T1000 (cell line): ENCODE measurements around the gene KCNQ4.

Experiments
- DNase-seq: peaks from one replicate; lab custom pipeline; 2025; ENCODE audit warnings: mixed read lengths; lab: John Stamatoyannopoulos, UW

KCNQ4 gene

DNA sequence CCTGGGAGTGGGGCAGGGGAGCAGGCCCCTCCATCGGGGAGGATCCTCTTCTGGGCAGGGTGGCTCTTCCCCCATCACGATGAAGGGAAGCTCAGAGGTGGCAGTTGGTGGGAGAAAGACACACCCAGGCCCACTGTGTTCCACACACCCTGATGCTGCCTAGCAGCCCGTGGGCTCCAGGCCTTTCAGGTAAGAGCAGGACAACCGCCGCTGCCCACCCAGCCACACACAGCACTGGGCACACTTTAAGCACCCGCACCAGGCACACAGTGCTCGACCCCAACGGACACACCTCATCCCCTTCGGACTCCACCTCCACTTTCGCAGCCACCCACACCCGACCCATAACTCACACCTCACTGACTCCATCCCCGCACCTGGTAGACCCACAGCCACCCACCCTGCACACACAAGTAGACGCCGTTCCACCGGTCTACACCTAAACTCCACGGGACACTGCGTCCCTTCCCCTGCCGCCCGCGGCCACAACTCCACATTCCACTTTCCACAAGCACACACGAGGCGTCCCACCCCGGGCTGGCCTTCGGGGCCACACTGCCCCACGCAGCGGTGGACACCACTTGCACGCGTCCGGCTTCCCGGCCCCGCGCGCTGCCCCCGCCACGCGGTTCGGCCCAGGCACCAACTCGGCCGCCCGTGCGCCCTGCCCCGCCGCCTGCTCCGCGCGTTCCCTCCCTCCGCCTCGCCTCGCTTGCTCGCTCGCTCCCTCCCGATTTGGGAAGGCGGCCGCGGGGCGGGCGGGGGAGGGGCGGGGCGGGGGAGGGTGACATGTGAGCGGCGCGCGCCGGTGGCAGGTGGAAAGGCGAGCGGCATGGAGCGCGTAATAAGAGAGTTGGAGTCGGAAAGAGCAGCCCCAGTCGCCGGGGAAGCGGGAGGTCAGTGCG lies at the start of gene KCNQ4:
TSS of gene KCNQ4 (plus strand) at position 787 of the 905 bp plus-strand sequence. CDS start 307 bp downstream, outside the sequence.
- no peak for DNase-seq

- DNase-seq: no peak
Observed at GRCh38 chr1:40734882-40735628, 48.5 kb upstream of the KCNQ4 start.

- DNase-seq: no peak
Observed at GRCh38 chr1:40736085-40736531, 47.5 kb upstream of the KCNQ4 start.

DNA sequence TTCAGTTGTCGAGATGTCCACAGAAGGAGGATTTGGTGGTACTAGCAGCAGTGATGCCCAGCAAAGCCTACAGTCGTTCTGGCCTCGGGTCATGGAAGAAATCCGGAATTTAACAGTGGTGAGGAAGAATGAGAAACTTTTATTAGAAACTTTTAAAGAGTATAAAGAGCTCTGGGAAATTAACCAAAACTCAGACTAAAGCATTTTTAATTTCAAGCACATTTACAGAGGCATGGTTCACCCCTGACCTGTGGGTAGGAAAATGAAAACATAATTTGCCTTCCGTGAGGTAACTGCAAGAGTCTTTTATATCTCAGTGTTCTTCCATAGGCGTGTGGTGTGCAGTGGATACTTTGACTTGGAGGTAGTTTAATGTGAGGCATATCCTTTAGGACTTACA lies 44.8 kb upstream of the KCNQ4 start:
- no peak for DNase-seq

GRCh38 chr1:40739455-40740008 lies 44.1 kb upstream of the KCNQ4 start:
- DNase-seq: no peak

- DNase-seq: no peak
Observed at GRCh38 chr1:40740039-40740996, 43.3 kb upstream of the KCNQ4 start.

- DNase-seq: no peak
Observed at GRCh38 chr1:40740997-40741736, 42.4 kb upstream of the KCNQ4 start.

DNA sequence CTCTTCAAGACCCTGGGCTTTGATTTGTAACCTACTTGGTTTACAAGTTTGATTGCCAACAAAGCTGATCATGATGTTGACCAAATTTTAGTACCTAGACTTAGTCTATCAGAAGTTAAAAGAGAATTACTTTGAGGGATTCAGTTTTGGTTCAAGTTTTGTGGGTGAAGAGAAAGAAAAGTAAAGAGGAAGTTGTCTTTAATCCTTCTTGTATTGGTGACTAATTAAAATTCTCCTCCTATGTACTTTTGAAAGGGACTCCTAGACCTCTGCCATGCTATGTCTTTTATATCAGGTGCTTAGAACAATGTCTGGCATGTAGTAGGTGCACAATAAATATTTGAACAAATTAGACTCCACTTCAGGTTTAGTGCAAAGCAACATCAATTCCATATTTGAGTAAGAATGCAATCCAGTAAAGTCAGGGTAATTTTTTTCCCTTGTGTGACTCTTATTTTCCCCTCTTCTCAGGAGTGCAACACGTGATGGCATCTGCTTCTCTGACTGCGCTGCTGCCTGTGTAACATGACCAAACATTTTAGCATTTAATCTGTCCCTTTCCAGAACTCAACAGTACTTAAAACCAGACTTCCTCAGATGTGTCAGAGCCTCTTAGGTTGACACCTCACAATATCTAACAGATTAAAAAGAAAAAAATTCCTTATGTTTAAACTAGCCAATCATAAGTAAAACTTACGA lies 41.1 kb upstream of the KCNQ4 start:
- no peak for DNase-seq

DNA sequence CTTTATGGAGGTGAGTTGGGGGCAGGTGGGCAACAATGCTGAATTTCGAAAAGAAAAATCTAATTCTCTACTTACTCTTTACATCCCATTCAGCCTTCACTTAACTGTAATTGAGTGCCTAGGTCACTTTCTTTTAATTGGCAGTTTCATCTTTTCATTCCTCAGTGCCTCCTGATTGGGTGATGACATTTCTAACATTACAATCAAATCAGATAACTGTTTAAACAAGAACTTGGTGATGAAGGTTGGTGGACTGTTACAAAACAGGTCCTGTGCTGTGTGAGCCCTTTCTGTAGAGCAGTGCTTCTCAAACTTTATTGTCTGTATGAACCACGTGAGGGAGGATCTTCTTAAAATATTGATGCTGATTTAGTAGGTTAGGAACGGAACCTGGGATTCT lies 40.1 kb upstream of the KCNQ4 start:
- no peak for DNase-seq

DNA sequence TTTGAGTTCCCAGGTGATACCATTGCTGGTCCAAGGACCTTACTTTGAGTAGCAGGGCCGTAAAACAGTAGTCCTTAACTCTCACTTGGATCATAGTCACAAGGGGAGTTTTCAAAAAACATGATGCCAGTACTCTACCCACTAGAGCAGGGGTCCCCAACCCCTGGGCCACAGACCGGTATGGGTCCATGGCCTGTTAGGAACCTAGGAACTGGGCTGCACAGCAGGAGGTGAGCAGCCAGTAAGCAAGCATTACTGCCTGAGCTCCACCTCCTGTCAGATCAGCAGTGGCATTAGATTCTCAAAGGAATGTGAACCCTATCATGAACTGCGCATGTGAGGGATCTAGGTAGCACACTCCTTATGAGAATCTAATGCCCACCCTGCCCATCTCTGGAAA lies 39.7 kb upstream of the KCNQ4 start:
- no peak for DNase-seq

DNA sequence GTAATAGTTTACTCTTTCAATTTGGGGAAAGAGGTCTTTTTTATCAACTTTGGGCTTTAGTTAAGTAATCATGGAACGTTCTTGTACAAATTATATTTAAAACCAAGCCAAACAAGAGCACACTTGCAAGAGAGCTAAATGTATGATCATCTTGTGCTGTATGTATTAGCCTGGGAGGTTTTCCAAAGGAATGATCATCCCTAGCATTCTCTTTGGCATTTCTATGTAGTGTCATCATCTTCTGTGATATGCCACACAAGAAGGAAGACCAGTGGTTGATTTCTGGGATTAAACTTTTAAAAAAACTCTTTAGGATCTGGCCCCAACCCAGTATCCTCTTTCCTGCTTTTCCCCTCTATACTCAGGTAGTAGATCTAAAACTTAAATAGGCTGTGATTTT lies 38.4 kb upstream of the KCNQ4 start:
- DNase-seq: no peak

DNA sequence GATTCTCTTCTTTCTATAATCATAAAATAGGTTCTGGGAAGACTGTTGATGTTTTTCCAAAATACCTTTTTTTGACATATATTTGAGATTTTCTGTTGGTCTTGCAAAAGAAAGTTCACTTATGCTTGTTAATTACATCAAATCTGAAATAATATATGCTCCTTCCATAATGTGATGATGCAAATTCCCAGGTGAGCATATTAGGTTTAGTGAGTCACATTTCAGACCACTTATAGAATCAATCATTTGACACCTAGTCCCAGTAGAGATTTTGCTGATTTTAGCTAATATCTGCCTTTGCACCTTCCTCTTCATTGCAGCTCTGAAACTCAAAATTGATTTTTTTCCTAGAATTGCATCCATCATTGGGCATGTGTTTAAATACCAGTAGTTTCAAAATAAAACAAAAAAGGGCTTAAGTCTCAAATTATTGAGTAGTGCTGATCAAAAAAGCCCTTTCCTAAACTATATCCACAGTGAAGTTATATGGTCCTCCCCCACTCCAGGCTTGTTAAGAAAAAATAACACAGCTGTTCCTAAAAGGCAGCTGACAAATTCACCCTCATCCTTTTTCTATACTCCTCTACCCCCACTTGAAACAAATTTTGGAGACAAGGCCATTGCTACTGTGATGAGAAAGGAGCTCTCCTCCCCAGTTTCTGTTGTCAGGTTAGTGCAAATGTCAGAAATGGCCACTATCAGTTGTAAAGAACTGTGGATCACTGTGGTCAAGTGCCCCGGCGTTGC lies 37.1 kb upstream of the KCNQ4 start:
- no peak for DNase-seq

- no peak for DNase-seq
Observed at GRCh38 chr1:40748841-40749718, 34.5 kb upstream of the KCNQ4 start.

DNA sequence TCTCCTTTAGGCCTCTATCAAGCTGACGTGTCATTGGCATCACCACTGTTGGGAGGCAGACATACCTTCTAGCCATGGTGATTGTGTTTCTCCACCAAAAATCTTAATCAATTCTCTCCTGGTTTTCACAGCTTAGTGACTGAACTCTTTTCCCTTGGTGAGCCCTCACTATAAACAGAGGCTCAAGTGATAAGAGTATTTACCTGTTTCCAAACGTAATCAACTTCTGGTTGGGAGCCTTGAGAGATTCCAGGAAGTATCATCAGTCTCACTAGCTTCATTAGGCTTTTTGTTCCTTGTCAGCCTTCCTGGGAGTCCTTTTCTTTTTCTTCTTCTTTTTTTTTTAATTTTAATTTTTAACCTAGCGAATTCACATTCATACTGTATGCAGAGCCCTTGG lies 33.8 kb upstream of the KCNQ4 start:
- no peak for DNase-seq

- no peak for DNase-seq
Observed at GRCh38 chr1:40750451-40750908, 33.1 kb upstream of the KCNQ4 start.

DNA sequence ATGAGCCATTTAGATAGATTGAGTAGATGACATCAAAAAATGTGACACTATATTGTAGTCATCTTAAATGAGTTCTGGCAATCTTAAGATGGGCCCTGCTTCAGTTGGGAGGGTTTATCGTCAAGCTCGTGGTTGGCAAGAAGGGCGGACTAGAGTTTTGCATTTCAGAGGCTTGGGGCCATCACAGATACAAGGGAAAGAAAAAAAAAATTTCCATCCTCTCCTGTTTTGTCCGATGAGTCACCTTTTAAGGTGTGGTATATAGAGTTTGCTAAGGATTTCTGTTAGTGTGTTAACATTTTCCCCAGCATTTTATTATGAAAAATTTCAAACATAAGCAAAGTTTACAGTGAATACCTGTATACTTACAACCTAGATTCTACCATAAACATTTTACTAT lies 31.8 kb upstream of the KCNQ4 start:
- no peak for DNase-seq

- DNase-seq: no peak
Observed at GRCh38 chr1:40753142-40753882, 30.3 kb upstream of the KCNQ4 start.

DNA sequence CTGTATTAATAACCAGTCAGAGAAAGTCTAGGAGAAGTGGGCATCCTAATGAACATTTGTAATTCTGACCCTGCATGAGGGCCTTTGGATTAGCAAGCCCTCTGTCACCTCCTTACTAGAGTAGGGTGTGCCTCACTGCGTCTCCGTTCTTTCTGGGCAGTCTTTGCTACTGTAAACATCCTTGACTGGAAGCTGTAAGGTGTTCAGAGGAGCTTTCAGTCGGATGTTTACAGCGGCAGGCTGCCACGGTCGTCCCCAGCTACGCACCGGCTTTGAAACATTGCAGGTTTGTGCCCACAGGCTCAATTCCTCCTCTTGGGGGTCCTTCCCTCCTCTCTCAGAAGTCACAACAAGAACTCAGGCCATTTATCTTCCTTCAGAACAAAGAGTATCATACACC lies 29.4 kb upstream of the KCNQ4 start:
- no peak for DNase-seq
